Thymus (tissue), 11 donors: ENCODE measurements around the gene LSM14A. TPM values are rescaled to one million over a fixed set of nuclear protein-coding genes. Genes with fewer than 3 reads are reported as not detected.
A peak's percentile ranks its signal among the peaks of the same experiment; 100 is the strongest.
"Not testable (repeated sequence)": the region's sequence is repeated elsewhere in the genome, so short reads cannot be mapped to it uniquely, and the experiment has no call there.

ENCODE experiments used
- DNase-seq, 9 donors: peaks; one replicate each; pipeline ENCODE4 v3.0.0-alpha.2; 2013; ENCODE audit warnings: low spot score in 9 of 9, low read depth in 6 of 9, missing footprints in 1 of 9
- H3K27ac ChIP-seq, 2 donors: one replicate each; pipeline ENCODE4 v1.5.1; 2013; ENCODE audit warnings: control low read depth in 1 of 2, low read depth in 1 of 2, low read length in 1 of 2, mild to moderate bottlenecking in 1 of 2, moderate library complexity in 1 of 2
- H3K27me3 ChIP-seq, 2 donors: one replicate each; pipeline ENCODE4 v1.5.1; 2013; ENCODE audit warnings: low read length in 1 of 2; ENCODE audit not compliant: control insufficient read depth in 2 of 2, insufficient read depth in 1 of 2
- H3K36me3 ChIP-seq, 2 donors: one replicate each; pipeline ENCODE4 v1.5.1; 2013; ENCODE audit warnings: low read length in 1 of 2, mild to moderate bottlenecking in 1 of 2, moderate library complexity in 1 of 2; ENCODE audit not compliant: control insufficient read depth in 2 of 2, insufficient read depth in 2 of 2
- H3K4me1 ChIP-seq, 2 donors: one replicate each; pipeline ENCODE4 v1.5.1; 2013; ENCODE audit warnings: low read length in 2 of 2; ENCODE audit not compliant: control insufficient read depth in 2 of 2, insufficient read depth in 2 of 2
- H3K4me3 ChIP-seq, 2 donors: one replicate each; pipeline ENCODE4 v1.5.1; 2013; ENCODE audit warnings: low read length in 2 of 2, control low read depth in 1 of 2, mild to moderate bottlenecking in 1 of 2
- H3K9me3 ChIP-seq, 2 donors: one replicate each; pipeline ENCODE4 v1.5.1; 2013; ENCODE audit warnings: low read length in 1 of 2, mild to moderate bottlenecking in 1 of 2; ENCODE audit not compliant: control insufficient read depth in 2 of 2, insufficient read depth in 1 of 2
- WGBS: extraction: QIAGEN DNeasy Blood & Tissue Kit; methylation state at CpG from one replicate; pipeline ENCODE4 v1.1.7; 2013; 5-methylcytosine and 5-hydroxymethylcytosine counted together
- polyA plus RNA-seq: library from polyadenylated mRNA; stranded (reverse); fragments of 200-250 nt; gene quantifications from one replicate; pipeline ENCODE4 v1.2.3, GENCODE V29; 2013
- total RNA-seq: library from RNA; stranded (reverse); fragments of 120-200 nt; gene quantifications from one replicate; pipeline ENCODE4 v1.2.4, GENCODE V29; 2013
- donor health status: healthy.

The LSM14A gene
- total and polyA plus RNA-seq, 2 donors = 53.3 to 91.2 TPM

DNA sequence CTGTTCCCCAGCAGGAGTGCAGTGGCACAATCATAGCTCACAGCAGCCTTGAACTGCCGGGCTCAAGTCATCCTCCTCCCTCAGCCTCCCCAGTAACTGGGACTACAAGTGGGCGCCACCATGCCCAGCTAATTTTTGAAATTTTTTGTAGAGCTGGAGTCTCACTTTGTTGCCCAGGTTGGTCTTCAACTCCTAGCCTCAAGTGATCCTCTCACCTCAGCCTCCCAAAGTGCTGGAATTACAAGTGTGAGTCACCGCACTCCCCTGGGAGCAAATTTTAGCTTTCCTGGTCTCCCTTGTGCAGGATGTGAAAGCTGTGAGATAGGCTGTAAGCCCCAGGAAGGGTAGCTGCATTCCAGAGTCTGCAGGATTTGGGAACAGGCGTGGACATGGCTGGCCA, 76.6 kb downstream of the LSM14A start:
- Histone ChIP-seq H3K4me1 (peaks cover 0 to 5% of the 10 kb centered on the region in 2 donors), H3K27ac (no peak overlapping the region), H3K27me3 (no peaks in the 10 kb centered on the region), H3K36me3 (no peaks in the 10 kb centered on the region), H3K4me3 (no peak overlapping the region), H3K9me3 (no peaks in the 10 kb centered on the region)
- WGBS = 92% methylated on average over 4 of the region's 4 CpGs
- DNase-seq = no peak

DNA sequence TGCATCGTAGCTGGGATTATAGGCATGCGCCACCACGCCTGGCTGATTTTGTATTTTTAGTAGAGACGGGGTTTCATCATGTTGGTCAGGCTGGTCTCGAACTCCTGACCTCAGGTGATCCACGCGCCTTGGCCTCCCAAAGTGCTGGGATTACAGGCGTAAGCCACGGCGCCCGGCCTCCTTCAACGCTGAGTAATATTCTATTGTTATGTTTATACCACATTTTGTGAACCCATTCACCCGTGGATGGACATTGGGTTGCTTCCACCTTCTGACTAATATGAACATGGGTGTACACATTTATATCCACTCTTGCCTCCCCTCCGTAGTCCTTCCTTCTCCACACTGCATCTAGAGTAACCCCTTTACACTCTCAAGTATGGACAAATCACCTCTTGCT, 80.9 kb downstream of the LSM14A start:
- H3K27me3 ChIP-seq, H3K4me1 ChIP-seq, H3K9me3 ChIP-seq, H3K27ac ChIP-seq, DNase-seq, H3K4me3 ChIP-seq, H3K36me3 ChIP-seq: not testable (repeated sequence)
- WGBS = 96% methylated on average over 14 of the region's 14 CpGs

DNA sequence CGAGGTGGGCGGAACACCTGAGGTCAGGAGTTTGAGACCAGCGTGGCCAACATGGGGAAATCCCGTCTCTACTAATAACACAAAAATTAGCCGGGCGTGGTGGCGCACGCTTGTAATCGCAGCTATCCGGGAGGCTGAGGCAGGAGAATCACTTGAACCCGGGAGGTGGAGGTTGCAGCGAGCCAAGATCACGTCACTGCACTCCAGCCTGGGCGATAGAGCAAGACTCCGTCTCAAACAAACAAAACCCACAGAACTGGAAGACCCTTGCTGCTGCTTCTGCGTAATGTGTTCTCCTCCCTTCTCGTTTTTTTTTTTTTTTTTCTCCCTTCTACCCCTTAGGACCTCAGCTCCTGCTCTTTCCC, 81.4 kb downstream of the LSM14A start:
- DNase-seq, H3K27me3 ChIP-seq, H3K4me1 ChIP-seq, H3K27ac ChIP-seq, H3K36me3 ChIP-seq, H3K9me3 ChIP-seq: not testable (repeated sequence)
- WGBS = 77% methylated on average over 17 of the region's 17 CpGs
- peak overlapping the region; percentile 92 to 93 for H3K4me3 ChIP-seq

DNA sequence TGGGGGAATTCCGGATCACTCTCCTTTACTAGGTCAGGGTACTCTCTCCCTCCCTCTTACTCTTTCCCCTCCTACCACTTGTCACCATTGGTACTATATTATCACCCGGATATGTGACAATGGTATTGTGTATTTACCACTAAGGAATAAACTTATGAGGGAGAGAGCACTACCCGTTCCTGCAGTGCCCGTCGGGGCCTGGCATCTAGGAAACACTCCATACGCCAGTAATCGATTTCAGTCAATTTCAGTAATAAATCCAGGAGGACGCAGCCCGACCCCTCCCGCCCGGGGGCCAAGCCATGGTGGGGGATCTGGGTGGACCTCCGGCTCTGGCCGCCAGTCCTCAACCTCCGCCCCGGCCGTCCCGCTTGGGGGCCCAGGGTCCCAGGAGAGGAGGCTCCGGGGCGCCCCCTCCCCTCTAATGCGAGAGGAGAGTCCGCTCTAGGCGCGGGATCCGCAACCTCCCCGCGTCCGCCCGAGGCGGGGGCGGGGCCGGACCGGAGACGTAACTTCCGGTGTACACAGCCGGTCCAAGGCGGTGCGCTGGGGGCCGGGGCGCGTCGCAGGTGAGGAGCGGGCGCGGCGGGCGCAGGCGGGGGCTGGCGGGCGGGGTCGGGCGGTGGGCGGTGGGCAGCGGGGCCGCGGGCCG, 81.9 kb downstream of the LSM14A start, which contains the start of gene GARRE1:
TSS of gene GARRE1 (plus strand) at position 509 of the 652 bp plus-strand sequence. CDS start 45,920 bp downstream, outside the sequence.
- Histone ChIP-seq H3K27me3 (no peaks in the 10 kb centered on the region), H3K36me3 (no peaks in the 10 kb centered on the region), H3K27ac (peak within 1 kb of the TSS; percentile 79 to 90), H3K4me1 (peaks cover 0 to 6% of the 10 kb centered on the region in 2 donors), H3K9me3 (no peaks in the 10 kb centered on the region), H3K4me3 (peak within 1 kb of the TSS; percentile 92 to 93)
- peak in 8 of 9 donors; percentile 68 to 89 (median 78) for DNase-seq
- under 1% methylated on average over 55 of the region's 56 CpGs for WGBS

DNA sequence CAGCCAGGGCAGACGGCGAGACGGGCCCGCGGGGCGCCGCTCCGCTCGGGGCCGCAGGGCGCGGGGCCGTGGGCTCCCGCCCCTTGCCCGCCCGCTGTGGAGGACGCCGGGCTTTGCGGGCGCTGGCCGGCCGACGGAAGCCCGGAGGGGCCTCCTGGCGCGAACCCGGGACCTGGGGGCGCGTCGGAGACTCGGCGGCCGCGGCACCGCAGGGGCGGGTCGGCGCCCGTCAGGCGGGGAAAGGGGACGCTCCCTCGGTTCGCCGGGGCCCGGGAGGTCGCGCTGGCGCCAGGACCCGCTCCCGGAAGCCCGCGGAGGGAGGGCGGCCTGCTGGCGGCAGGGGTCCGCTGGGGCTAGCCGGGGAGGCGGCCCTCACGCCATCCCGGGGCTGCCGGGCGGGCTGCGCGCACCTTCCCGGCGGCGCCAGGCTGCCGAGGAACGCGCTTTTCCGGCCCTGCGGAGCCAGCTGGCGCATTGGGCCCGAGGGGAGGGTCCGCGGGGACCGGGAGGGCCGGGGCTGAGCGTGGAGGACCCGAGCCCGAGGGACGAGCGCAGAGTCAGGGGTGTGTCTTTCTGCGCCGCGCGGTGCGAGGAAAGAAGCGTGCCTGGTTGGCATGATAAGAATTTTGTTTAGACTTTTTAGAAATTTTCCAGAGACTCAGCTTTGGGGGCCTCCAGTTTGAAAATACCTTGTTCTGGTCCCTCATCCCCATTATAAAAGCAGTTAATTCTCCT, 82.6 kb downstream of the LSM14A start:
- peak overlapping the region in 1 of 2 donors; percentile 90 for H3K27ac ChIP-seq
- peak in 2 of 9 donors; percentile 25 to 50 for DNase-seq
- H3K4me1 ChIP-seq = peaks cover 0 to 6% of the 10 kb centered on the region in 2 donors
- no peaks in the 10 kb centered on the region for H3K36me3 ChIP-seq
- H3K27me3 ChIP-seq = no peaks in the 10 kb centered on the region
- H3K4me3 ChIP-seq = peak overlapping the region; percentile 51 to 93
- WGBS = under 1% methylated on average over 88 of the region's 88 CpGs
- H3K9me3 ChIP-seq = no peaks in the 10 kb centered on the region

DNA sequence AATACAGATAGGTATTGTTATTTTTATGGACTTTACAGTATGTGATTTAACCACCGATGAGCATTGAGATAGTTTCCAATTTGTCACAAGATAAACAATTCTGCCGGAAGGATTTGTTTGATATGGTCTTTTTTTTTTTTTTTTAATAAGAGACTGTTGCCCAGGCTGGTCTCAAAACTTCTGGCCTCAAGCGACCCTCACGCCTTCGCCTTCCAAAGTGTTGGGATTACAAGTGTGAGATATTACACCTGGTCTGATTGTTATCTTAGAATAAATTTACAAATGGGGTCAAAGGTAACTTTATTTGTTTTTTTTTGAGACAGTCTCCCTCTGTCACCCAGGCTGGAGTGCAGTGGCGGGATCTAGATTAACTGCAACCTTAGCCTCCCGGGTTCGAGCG, 83.2 kb downstream of the LSM14A start:
- no peak for DNase-seq
- Histone ChIP-seq H3K27ac (no peak overlapping the region), H3K9me3 (no peaks in the 10 kb centered on the region), H3K36me3 (no peaks in the 10 kb centered on the region), H3K4me1 (peaks cover 0 to 6% of the 10 kb centered on the region in 2 donors), H3K27me3 (no peaks in the 10 kb centered on the region), H3K4me3 (peak overlapping the region; percentile 51 to 93)
- WGBS = 85% methylated on average over 9 of the region's 9 CpGs

DNA sequence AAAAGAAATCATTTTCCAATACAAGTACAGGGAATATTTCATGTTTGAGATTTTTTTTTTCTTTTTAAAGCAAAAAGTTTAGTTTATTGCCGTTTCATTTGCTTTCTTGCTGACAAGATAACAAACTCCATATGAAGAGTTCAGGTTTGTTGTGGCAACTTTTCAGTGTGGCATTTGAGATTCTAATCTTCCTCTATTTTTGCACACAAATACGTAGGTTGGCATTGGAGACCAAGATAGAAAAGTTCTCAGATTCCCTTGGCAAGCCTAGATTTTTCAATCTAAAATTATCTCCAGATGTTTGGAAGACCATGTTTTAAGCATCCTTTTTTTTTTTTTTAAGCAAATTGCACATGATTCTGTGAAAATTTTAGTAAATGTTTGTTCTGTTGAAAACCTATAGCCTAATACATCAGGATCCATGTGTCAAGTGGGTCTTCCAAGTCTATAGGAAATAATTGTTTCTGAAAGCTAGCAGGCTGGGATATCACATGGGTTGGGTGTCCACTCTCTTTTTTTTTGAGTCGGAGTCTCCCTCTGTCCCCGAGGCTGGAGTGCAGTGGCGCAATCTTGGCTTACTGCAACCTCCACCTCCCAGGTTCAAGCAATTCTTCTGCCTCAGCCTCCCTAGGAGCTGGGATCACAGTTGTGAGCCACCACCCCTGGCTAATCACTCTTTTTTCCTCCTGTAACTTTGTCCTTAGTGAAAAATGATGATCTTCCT, 84.7 kb downstream of the LSM14A start:
- 81% methylated on average over 5 of the region's 5 CpGs for WGBS
- Histone ChIP-seq H3K4me3 (no peak overlapping the region), H3K27ac (no peak overlapping the region), H3K9me3 (no peaks in the 10 kb centered on the region), H3K36me3 (no peaks in the 10 kb centered on the region), H3K27me3 (no peaks in the 10 kb centered on the region), H3K4me1 (peaks cover 0 to 6% of the 10 kb centered on the region in 2 donors)
- no peak for DNase-seq

DNA sequence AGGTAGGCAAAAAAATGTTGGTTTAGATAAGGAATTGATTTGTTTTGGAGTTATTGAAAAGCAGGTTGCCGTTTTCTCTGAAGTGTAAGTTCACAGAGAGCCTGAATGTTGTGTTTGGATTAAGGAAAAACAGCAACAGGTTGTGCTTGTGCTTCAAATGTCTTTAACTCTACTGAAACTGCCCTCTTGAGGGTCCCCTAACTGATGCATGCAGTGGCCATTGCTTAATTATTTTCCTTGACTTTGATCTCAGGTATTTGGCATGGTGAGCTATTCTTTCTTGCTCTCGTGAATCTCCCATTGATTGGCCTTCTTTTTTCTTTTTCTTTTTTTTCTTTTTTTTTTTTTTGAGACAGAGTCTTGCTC, 85.2 kb downstream of the LSM14A start:
- Histone ChIP-seq H3K27ac (no peak overlapping the region), H3K4me1 (peaks cover 0 to 6% of the 10 kb centered on the region in 2 donors), H3K36me3 (no peaks in the 10 kb centered on the region), H3K27me3 (no peaks in the 10 kb centered on the region), H3K9me3 (no peaks in the 10 kb centered on the region), H3K4me3 (no peak overlapping the region)
- DNase-seq = no peak
- WGBS = 97% methylated on average over 2 of the region's 2 CpGs
